HG02798 (cell line): ENCODE measurements around the gene NUDCD3.

Experiments used
- ATAC-seq: cut with Tn5 transposase; IDR thresholded peaks from one replicate; pipeline ENCODE4 v1.9.1; 2021; ENCODE audit warnings: mild to moderate bottlenecking; ENCODE audit not compliant: unreplicated experiment, poor library complexity

The NUDCD3 gene

DNA sequence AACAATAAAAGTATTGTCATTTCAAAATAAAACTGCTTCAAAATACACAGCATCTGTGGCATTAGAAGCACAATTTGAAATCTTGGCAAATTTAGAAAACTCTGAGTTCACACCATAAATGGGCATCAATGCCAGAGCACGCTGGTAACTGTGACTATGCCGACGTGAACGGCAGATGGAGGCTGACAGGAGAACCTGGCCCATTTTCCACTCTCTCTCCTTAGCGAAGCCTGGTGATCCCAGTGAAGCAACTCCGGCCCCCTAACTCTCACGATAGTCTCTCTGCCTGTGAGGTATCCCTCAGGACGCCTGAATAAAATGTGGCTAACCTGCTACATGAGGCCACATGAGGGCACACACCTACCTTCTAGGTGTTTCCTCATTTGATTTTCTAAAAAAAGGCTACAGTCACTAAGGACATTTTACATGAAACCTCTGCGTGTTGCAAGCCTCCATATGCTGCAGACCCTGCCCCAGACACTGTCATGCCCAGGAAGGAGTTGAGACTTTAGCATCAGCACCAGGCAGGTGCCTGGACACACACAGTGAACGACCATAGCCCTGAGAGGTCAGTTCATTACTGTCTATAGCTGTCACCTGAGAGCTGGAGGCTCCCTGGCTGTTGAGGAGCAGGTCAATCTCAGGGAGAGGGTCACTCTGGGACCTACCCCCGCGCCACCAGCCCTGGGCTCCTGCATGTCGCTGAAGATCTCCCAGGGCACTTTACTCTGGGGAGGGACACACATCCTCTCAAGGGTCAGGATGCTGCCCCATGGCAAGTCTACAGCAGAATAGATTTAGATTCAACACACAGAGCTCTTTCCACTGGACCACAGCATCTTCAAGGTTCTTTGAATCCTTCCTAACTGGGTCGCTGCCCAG is 102.1 kb downstream of the NUDCD3 start:
- no peak for ATAC-seq

DNA sequence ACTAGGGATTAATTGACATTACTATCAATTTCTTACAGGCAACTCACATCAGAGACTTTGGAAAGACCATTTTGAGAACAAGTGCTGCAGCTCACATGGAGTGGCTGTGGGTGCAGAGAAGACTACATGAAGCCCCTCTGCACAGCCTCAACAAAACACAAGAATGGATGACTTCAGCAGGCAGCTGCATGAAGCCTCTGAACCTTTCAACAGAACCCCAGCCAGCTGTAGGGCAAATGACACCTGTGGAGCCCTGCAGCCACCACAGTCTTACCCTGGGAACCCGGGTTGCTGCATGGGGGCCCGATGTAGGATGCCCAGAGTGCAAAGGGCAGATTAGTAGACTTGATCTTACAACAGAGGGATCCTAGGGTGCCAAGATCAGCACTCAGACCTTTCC is 103.1 kb downstream of the NUDCD3 start:
- no peak for ATAC-seq

DNA sequence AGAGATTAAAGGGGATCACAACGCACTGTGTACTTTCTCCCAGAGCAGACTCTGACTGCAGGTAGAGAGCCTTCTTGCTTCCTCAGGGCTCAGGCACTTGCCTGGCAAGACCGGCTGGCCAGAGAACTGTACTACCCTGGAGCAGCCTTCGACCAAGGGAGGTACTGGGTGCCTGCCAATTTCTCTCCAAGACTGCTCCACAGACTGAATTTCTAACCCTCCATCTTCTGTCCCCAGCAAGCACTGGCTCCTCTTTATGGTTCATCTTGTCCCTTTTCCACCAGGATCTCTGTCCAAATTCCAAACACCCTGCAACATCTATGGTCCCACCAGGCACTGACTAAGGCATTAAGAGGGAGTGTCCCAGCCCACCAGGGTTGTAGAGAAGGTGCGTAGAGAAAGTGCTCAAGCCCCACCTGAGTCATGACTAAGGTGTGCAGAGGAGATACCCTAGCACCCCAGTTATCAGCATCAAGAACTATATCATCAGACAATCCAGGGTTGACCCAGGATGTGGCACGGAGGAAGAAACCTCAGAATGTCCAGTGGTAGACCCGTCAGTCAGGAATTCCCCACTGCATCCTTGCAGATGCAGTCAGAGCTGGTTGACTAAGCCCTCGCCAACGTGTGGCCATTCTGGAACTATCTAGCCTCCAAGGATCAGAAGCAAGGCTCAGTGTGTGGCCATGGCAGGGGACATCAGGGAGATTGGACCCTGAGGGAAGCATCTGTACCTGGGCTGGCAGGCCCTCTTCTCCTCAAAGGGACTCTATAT is 104.1 kb downstream of the NUDCD3 start:
- ATAC-seq: no peak

DNA sequence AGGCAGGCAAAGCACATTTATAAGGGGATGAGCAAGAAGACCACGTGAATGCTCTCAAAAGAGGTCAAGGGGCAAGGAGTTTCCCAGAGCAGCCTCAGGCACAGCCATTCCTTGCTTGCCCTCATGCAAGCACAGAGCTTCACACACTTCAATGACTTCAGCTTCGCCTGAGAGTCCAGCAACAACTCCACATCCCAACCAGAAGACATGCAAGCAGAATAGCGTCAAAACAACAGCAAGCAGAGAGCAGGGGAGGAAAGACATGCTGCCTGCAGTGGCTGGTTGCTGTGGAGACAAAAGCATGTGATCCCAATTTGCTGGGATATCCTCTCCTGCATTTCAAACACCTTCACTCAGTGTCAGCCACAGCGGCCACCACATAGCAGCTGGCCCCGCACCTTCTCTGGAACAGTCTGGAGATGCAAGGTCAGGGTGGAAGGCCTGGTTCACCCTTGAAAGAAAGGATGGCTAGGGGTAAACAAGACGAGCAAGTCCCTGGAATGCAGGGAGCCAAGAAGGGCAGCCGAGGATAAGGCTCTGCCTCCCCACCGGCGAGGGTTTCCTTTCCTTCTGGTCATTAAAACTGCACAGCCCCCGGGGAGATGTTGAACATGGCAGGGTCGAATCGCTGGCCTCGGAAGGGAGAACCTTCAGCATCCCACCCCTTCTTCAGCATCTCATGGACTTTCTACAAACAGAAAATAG is 104.9 kb downstream of the NUDCD3 start:
- ATAC-seq: no peak

DNA sequence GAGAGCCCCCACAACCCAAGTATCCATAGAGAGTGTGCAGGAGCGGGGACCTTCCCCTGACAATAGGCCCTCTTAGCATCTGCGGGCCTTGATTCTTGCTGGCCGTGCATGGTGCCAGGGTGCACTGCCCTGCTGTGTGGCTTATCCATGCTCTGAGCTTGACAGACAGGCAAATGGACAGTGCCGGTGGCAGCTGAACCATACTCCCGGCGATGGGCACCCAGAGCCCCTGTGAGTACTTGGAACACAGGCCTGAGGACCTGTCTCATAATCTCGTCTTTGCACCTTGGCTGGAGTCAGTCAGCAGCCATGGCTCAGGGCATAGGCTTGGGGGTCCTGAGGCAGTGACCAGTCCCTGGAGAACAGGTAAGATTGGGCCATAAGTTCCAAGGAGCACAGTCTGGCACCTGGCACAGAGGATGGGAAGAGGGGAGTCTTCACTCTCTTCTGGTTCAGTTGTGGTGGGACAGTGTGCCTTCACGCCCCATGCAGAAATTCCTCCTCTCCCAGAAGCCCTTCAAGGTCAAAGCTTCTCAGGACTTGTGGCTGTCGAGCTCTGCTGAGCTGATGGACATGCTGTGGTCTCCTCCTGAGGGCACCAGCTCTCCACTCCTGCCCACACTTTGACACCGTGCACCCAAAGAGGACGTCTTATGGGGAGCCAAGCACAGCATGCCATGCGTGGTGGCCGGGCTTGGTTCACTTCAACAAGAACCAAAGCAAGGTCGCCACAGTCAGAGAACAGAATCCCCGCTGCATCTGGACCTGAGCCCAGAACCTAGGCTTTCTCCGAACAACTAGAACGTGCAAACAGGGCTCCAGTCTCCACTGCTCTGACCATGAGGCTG is 105.6 kb downstream of the NUDCD3 start:
- ATAC-seq: no peak

DNA sequence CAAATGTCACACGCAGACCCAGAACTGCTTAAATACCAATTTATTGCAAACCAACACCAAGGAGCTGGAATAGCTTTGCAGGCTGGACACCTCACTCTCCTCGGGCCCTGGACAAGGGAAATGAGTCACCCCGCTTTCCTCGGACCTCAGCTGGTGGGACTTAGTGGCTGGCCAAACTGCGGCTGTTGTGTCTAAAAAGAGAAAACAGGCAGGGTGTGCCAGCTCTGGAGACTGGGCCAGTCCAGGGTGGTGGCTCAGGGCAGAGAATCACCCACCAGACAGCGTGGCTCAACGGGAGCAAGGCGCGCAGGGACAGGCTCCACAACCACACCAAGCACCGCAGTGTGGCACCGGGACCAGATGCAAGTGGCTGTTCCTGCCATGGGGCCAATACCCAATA is 106.9 kb downstream of the NUDCD3 start:
- ATAC-seq: no peak

DNA sequence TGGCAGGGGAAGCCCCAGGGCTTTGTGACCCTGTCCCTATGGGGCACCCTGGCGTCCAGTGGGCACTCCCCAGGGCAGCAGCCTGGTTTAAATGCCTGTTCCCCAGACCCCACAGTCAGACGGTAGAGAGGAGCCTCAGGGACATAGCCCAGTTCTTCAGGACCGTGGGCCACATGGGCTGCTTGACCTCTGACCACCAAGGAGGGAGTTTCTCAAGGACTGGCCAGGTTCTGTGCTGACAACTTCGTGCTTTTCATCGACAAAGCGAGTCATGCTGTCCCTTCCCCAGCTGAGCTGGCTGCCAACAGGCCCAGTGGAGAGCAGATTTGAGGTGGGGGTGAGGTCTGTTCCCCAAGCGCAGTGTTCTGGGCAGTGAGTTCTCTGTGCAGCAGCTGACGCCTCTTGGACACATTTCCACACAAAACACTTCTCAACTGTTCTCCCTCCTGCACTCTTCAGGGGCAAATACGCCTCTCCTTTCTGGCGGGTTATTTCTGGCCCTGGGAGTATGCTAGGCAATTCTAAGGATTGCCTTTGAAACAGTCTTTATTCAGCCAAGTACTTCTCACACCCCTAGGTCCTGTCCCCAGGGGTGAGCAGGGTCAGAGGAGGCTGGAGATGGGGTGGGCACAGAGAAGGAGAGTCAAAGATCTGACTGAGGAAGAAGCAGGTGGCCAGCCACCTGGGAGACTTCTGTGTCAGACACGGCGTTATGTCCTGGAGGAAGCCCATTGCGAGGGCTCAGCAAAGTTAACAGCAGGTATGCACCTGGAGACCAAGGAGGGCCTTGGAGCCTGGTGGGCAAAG is 107.8 kb downstream of the NUDCD3 start:
- ATAC-seq: no peak

DNA sequence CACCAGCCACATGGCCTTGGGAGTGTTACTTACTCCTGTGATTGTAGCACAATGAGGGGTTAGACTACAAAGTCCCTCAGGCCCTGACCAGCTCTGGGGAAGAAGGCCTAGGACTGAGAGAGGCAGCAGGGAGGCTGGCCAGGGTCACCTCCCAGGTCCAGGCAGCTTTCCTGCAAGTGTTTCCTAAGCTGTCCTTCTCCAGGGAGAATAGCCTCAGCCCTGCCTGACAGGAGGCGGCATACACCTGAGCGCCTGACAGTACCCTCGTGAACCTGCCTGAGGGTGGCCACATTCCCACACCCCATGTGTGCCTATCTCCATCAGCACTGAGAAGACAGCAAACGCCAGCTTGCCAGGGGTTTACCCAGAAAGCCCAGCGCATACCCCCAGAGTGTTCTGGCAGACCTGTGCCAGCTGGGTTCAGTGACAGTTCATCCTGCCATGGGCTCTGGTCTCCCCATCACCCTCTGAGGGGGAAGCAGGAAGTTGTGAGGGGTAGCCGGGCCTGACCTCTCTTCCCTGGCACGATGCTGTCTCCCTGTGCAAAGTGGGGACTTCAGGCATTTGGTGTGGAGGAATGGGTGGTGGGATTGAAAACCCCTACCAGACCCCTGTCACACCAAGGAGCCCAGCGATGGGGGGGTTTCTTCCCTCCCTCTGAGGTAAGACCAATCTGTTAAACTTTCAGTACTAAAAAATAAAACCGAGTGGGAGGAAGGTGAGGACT is 108.8 kb downstream of the NUDCD3 start:
- no peak for ATAC-seq

DNA sequence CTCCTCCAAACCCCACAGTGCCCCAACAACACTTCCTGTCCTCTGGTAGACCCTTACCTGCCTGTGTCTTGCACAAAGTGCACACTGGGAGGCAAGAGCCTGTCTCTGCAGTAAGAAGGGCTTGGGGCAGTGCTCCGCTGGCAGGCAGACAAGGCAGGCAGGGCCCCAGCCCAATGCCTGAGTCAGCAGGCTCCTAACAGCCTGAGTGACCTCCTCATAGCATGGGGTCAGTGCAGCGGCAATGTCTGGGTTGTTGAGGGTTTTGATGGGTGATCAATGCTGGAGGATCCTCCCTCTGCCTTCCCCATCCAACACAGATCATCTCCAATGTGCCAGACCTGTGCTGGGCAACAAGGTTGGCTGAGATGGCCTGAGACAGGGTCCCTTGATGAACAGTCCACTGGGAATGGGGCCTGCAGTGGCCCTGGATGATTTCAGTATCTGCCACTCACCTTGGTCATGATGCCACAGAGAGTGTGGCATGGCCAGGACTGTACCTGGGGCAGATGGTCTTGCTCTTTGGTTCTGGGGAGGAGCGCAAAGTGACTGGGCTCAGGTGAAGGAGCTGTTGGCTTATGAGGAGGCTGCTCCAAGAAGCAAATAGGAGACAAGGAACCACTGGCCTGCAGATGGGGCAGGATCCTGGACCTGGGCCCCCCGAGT is 109.5 kb downstream of the NUDCD3 start:
- ATAC-seq: no peak

DNA sequence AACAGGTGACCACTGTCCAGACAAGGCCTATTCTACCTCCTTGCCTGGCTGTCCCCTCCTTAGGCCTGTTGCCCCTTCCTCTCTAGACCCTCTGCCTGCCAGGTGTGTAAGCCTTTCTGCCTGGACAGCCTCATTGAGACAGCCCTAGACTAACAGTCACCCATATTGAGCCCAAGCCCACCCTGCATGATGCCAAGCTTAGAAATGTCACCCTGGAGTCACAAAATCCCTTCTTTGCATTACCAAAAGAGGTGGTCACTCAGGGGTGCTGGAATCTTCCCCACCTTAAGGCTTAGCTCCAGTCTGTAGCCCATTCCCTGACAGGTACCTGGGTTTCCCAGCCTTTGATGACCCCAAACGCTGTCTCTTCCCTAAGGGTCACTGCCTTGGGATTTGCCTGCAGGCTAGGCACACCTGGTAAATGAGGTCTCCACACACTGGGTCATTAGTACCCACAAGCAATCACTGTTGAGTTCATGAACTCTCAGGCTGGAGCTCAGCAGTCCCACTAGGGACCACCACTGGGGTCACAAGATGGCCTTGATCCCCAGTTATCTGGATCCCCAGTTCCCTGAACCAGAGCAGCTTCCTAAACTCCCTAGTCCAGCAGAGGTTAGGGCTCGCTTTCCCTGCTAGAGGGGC is 110.1 kb downstream of the NUDCD3 start:
- no peak for ATAC-seq

DNA sequence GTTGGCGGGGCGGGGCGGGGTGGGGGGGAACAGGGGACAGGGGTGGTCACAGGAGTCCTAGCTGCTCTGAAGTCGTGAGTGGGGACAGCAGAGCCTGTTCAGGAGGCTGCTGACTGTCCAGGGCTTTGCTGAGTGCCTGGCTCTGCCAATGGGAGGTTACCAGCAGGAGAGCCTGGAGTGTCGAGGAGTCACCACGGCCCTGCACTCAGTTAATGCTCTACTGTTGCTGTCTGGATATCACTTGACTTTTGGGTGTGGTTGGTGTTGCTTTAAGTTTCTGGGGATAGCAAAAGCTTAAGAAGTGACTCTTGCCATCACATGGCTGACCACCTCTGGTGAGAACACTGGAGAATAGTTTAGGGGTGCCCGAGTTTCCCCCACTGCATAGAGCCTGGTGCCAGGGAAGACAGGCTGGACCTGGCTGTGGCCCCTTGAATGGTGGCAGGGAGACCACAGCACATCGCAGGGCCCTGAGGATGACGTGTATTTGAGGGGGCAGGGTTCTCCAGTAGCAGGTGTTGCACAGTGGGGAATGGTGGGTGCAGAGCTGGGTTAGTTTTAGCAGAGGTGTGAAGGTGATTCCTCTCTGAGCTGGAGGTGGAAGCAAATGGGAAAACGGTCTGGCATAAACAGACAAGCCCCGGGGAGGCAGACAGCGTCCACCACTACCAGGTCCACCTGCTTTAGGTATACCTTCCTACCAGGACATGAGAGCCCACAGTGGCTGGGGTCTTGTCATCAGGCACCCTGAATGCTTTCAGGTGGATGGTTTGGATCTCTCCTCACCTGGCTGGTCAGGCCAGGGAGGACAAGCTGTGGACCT is 110.9 kb downstream of the NUDCD3 start:
- ATAC-seq: no peak

DNA sequence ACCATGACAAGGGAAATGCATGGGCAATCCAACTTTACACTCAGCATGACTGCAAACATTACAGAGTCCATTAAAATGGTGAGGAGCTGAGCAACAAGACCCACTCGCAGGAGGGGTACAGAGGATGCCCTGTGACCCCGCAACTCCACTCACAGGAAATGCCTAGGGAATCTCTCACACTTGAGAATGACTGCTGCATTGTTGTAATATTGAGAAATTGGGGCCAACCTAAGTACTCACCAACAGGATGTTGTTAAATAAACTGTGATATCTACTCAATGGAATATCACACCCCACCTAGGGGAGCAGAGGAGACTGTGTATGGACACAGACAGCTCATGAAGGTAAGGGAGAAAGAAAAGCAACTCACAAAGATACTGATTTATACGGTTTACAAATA is 111.7 kb downstream of the NUDCD3 start:
- no peak for ATAC-seq

DNA sequence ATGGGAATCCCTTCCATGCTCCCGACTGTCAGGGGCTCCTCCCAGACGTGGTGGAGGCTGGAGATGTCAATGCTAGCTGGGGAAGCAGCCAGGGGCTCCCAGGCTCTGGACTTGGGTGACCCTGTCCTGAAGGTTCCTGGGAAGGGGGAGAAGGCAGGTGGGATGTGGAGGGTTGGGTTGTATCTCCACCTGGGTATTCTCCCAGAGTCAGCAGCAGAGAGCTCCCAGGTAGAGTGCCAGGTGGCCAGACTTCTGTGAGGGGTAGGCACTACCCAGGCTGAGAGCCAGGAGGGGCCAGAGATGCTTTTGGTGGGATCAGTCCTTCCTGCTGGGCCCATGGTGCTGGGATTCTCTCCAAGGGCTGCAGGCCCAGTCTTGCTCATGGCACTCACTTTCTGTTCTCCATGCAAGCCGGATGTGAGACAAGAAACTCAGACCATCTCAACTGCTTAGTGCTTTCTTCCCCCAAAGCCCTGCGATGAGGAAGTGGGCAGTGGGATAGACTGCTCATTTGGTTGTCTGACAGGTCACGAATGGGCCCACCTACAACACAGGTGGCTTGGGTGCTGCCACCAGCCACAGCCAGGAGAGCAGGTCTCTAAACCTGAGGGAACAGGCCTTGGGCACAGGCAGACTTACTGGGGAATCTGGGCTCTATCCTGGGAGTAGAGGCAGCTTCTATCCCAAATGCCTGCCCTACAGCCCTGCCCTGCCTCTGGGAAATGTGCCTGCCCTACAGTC is 112.6 kb downstream of the NUDCD3 start:
- peak; percentile 73 for ATAC-seq

DNA sequence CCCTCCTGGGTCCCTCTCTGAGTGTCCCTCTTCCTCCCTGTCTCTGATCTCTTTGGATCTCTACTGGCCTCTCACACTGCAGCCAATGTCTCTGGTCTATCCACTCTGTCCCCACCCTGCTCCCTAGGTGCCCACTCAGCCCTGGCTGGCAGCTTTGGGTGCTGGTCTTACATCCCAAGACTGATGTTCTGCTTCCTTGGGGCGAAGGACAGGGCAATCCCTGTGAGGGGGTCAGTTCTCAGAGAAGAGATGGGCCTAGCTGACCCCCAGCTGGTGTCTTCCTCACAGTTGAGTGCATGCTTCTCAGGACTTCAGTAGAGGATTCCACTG is 113.4 kb downstream of the NUDCD3 start:
- ATAC-seq: no peak

DNA sequence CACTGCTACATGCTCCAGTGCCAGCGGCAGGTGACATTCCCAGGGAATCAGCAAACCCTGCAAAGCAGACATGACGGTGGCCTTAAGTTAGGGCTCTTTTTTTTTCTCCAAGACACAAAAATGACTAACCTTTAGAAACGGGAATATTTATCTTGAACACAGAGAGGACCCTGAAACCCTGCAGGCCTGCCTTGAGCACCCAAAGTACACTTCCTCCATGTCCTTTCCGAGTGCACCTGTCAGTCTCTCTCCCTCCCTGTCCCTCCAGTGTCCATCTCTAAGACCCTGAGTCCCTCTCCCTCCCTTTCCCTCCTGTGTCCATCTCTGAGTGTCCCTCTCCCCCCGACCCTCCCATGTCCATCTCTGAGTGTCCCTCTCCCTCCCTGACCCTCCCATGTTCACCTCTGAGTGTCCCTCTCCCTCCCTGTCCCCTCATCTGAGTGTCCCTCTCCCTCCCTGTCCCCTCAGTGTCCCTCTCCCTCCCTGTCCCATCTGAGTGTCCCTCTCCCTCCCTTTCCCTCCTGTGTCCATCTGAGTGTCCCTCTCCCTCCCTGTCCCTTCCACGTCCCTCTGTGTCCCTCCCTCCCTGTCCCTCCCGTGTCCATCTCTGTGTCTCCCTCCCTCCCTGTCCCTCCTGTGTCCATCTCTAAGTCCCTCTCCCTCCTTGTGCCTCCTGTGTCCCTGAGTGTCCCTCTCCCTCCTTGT is 113.9 kb downstream of the NUDCD3 start:
- no peak for ATAC-seq

DNA sequence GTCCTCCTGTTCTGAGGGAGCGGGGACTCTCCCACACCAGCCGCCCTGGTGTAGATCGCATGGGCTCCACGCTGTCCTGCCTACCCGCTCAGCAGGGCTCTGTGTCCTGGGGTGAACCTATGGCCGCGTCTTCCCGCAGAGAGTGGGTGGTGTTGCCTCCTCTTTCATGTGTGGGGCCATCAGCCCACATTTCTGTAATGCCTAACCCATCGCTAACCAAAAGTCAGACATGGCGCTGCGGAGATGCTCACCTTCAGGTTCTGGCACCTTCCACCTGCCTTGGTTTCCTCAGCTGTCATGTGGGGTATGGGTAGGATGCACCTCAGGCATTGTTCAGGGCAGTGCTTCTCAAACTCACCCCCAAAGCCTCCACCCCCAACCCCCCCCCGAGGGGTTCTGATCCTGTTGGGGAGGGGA is 114.5 kb downstream of the NUDCD3 start:
- no peak for ATAC-seq
